RCC 7860 (cell line): ENCODE measurements around the gene RAB11FIP3.

Experiments
- DNase-seq: peaks from one replicate; pipeline ENCODE4 v3.0.0-alpha.2; 2015; ENCODE audit warnings: low spot score
- FAIRE-seq: peaks from 2 replicates; lab custom pipeline; 2012; peaks lifted over from hg19 to GRCh38; lab: Jason Lieb, UNC

RAB11FIP3 gene

GRCh38 chr16:548586-548985, 123.1 kb downstream of the RAB11FIP3 start:
- FAIRE-seq = no peak
- DNase-seq = no peak

GRCh38 chr16:549544-550263, 124.3 kb downstream of the RAB11FIP3 start:
- DNase-seq = no peak
- no peak for FAIRE-seq

- DNase-seq = no peak
- FAIRE-seq = no peak
Observed at GRCh38 chr16:551210-551609, 125.8 kb downstream of the RAB11FIP3 start.

GRCh38 chr16:552171-552570, 126.7 kb downstream of the RAB11FIP3 start:
- FAIRE-seq (no peak), DNase-seq (no peak)

- DNase-seq = no peak
- FAIRE-seq = no peak
Observed at GRCh38 chr16:553601-554296, 128.3 kb downstream of the RAB11FIP3 start.

GRCh38 chr16:554297-554621, 128.8 kb downstream of the RAB11FIP3 start:
- FAIRE-seq (no peak), DNase-seq (no peak)

- FAIRE-seq (no peak), DNase-seq (no peak)
Observed at GRCh38 chr16:554640-555365, 129.4 kb downstream of the RAB11FIP3 start.

GRCh38 chr16:555528-556473, 130.4 kb downstream of the RAB11FIP3 start:
- DNase-seq (no peak), FAIRE-seq (no peak)

GRCh38 chr16:556474-557173, 131.2 kb downstream of the RAB11FIP3 start:
- DNase-seq (no peak), FAIRE-seq (no peak)

GRCh38 chr16:557463-558297, 132.2 kb downstream of the RAB11FIP3 start:
- DNase-seq = no peak
- FAIRE-seq = no peak

GRCh38 chr16:558298-559020, 133.0 kb downstream of the RAB11FIP3 start:
- FAIRE-seq (no peak), DNase-seq (no peak)

GRCh38 chr16:559021-559380, 133.6 kb downstream of the RAB11FIP3 start:
- no peak for FAIRE-seq
- no peak for DNase-seq

GRCh38 chr16:559411-560203, 134.2 kb downstream of the RAB11FIP3 start:
- FAIRE-seq (no peak), DNase-seq (no peak)

- FAIRE-seq (no peak), DNase-seq (no peak)
Observed at GRCh38 chr16:560204-560700, 134.8 kb downstream of the RAB11FIP3 start, which contains the start of gene PRR35. Gene PRR35, plus strand, starts transcription at chr16:560394. Its CDS starts 2,901 bp downstream, at chr16:563295.

GRCh38 chr16:560701-561412, 135.4 kb downstream of the RAB11FIP3 start:
- no peak for FAIRE-seq
- no peak for DNase-seq

- no peak for DNase-seq
- FAIRE-seq = no peak
Observed at GRCh38 chr16:561413-561794, 136.0 kb downstream of the RAB11FIP3 start.
